ENCODE data around the gene VSIR. TPM values are rescaled to one million over a fixed set of nuclear protein-coding genes. Genes with fewer than 3 reads are reported as not detected.
A peak's percentile ranks its signal among the peaks of the same experiment; 100 is the strongest.

The VSIR gene
- total and polyA plus RNA-seq, 12 donors = 36.6 to 112 (median 69.0) TPM

GRCh38 chr10:71778071-71778825 lies 4.9 kb upstream of the VSIR start:
- Histone ChIP-seq H3K4me1 (peaks cover 8 to 61% (median 32%) of the 10 kb centered on the region in 9 donors), H3K27me3 (no peaks in the 10 kb centered on the region), H3K4me3 (no peak overlapping the region), H3K9me3 (no peaks in the 10 kb centered on the region), H3K27ac (no peak overlapping the region), H3K36me3 (no peaks in the 10 kb centered on the region)
- ATAC-seq (no peak), DNase-seq (no peak)
- intact Hi-C loops (cut with DNase I) = loop anchor here in 1 of 10 donors (10.0 kb wide), 1 partner anchor 63 kb away; the partner anchor contains the start of gene C10orf105
- 76 to 94% methylated on average over 11 of the region's 11 CpGs for WGBS, 2 donors
- TF ChIP-seq CTCF (IDR thresholded peaks at IDR 0.05) = no peak

- no peak for DNase-seq
- no peak for ATAC-seq
- no peak for TF ChIP-seq CTCF (IDR thresholded peaks at IDR 0.05)
Observed at GRCh38 chr10:71777213-71777985, 4.1 kb upstream of the VSIR start.

GRCh38 chr10:71776481-71776925 lies 3.2 kb upstream of the VSIR start:
- Histone ChIP-seq H3K27me3 (no peaks in the 10 kb centered on the region), H3K36me3 (no peaks in the 10 kb centered on the region), H3K9me3 (no peaks in the 10 kb centered on the region), H3K4me1 (peaks cover 8 to 65% (median 34%) of the 10 kb centered on the region in 9 donors), H3K27ac (peak overlapping the region in 2 of 10 donors; percentile 99), H3K4me3 (no peak overlapping the region)
- no peak for TF ChIP-seq CTCF (IDR thresholded peaks at IDR 0.05)
- intact Hi-C loops (cut with DNase I) = loop anchor here in 1 of 10 donors (10.0 kb wide), 1 partner anchor 62 kb away; the partner anchor contains the start of gene C10orf105
- ATAC-seq (no peak), DNase-seq (no peak)
- 68 to 79% methylated on average over 2 of the region's 2 CpGs for WGBS, 2 donors

More at GRCh38 chr10:71777213-71777985, 4.1 kb upstream of the VSIR start:
- no peaks in the 10 kb centered on the region for H3K36me3 ChIP-seq
- peaks cover 8 to 59% (median 28%) of the 10 kb centered on the region in 9 donors for H3K4me1 ChIP-seq
- intact Hi-C loops (cut with DNase I) = loop anchor here in 1 of 10 donors (10.0 kb wide), 1 partner anchor 63 kb away; the partner anchor contains the start of gene C10orf105
- 96 to 97% methylated on average over 17 of the region's 17 CpGs for WGBS, 2 donors
- no peaks in the 10 kb centered on the region for H3K27me3 ChIP-seq
- H3K4me3 ChIP-seq = no peak overlapping the region
- H3K27ac ChIP-seq = no peak overlapping the region
- no peaks in the 10 kb centered on the region for H3K9me3 ChIP-seq
